PC-3 (cell line): ENCODE data around the gene CDCA4. TPM values are rescaled to one million over a fixed set of nuclear protein-coding genes. Genes with fewer than 3 reads are reported as not detected.

ENCODE experiments used
- ATAC-seq: fragments of 200-7000 bp; cut with Tn5 transposase; 2 replicates; pipeline ENCODE4 v1.9.1; 2020; ENCODE audit warnings: mild to moderate bottlenecking, moderate library complexity
- BruUV-seq: library from RNA; stranded (reverse); fragments of 400-500 nt; replicated peaks from 2 replicates; lab custom pipeline; 2021; lab: Mats Ljungman, UMichigan
- CTCF ChIA-PET: fragments of 300-600 bp; sonication (Branson Sonifier 250); formaldehyde crosslinking; loops from one replicate; lab custom pipeline; 2022; ENCODE audit warnings: antibody characterized with exemption; lab: Charles Lee
- POLR2A ChIA-PET: fragments of 300-600 bp; sonication (Branson Sonifier 250); formaldehyde crosslinking; loops from one replicate; lab custom pipeline; 2022; ENCODE audit warnings: antibody characterized with exemption; ENCODE audit not compliant: unreplicated experiment; lab: Charles Lee
- DNase-seq: peaks from one replicate; pipeline ENCODE4 v3.0.0-alpha.2; 2015
- H2AFZ ChIP-seq: fragments of 300-600 bp; sonication (generic); 2 replicates; pipeline ENCODE4 v1.6.0; 2016; ENCODE audit warnings: antibody characterized with exemption, low read length
- H3F3A ChIP-seq: fragments of 300-600 bp; sonication (generic); one replicate; pipeline ENCODE4 v1.6.0; 2017; ENCODE audit warnings: antibody characterized with exemption, low read length, control low read depth, mild to moderate bottlenecking; ENCODE audit not compliant: unreplicated experiment
- H3K27ac ChIP-seq: fragments of 300-600 bp; sonication (generic); 2 replicates; pipeline ENCODE4 v1.5.1; 2016; ENCODE audit warnings: mild to moderate bottlenecking, low read length
- H3K27me3 ChIP-seq: fragments of 300-600 bp; sonication (generic); 2 replicates; pipeline ENCODE4 v1.6.1; 2016; ENCODE audit warnings: low read length, mixed read lengths
- H3K36me3 ChIP-seq: fragments of 300-600 bp; sonication (generic); 2 replicates; pipeline ENCODE4 v1.6.1; 2016; ENCODE audit warnings: low read depth, mixed run types, low read length, mixed read lengths
- H3K4me1 ChIP-seq: fragments of 300-600 bp; sonication (generic); 2 replicates; pipeline ENCODE4 v1.5.1; 2016; ENCODE audit warnings: low read length; ENCODE audit not compliant: insufficient read depth
- H3K4me2 ChIP-seq: fragments of 300-600 bp; sonication (generic); 2 replicates; pipeline ENCODE4 v1.6.0; 2016; ENCODE audit warnings: low read length
- H3K4me3 ChIP-seq: fragments of 300-600 bp; sonication (generic); 2 replicates; pipeline ENCODE4 v1.5.1; 2016; ENCODE audit warnings: mild to moderate bottlenecking, low read length, mixed read lengths
- H3K79me2 ChIP-seq: fragments of 300-600 bp; sonication (generic); 2 replicates; pipeline ENCODE4 v1.6.1; 2017; ENCODE audit warnings: low read length, mixed read lengths
- H3K9ac ChIP-seq: fragments of 300-600 bp; sonication (generic); 2 replicates; pipeline ENCODE4 v1.6.0; 2016; ENCODE audit warnings: mild to moderate bottlenecking, low read length
- H3K9me2 ChIP-seq: fragments of 300-600 bp; sonication (generic); replicated peaks from 2 replicates; pipeline ENCODE4 v1.6.1; 2016; ENCODE audit warnings: mixed run types, low read length, mixed read lengths
- H3K9me3 ChIP-seq: fragments of 300-600 bp; sonication (generic); 2 replicates; pipeline ENCODE4 v1.6.1; 2016; ENCODE audit warnings: low read length, mixed read lengths
- H4K20me1 ChIP-seq: fragments of 300-600 bp; sonication (generic); 2 replicates; pipeline ENCODE4 v1.6.1; 2016; ENCODE audit warnings: low read length, mixed read lengths
- CTCF ChIP-seq: fragments of 300-600 bp; sonication (generic); conservative IDR thresholded peaks from 2 replicates; pipeline ENCODE4 v1.5.1; 2017; ENCODE audit warnings: antibody characterized with exemption, low read depth, mild to moderate bottlenecking, low read length
- EZH2 ChIP-seq: fragments of 300-600 bp; sonication (generic); IDR thresholded peaks from one replicate; pipeline ENCODE4 v1.6.1; 2017; ENCODE audit warnings: antibody characterized with exemption, mild to moderate bottlenecking, low read length; ENCODE audit not compliant: unreplicated experiment
- EZH2phosphoT487 ChIP-seq: fragments of 300-600 bp; sonication (generic); IDR thresholded peaks from 2 replicates; pipeline ENCODE4 v1.6.1; 2018; ENCODE audit warnings: mild to moderate bottlenecking, antibody characterized with exemption, low read length, borderline replicate concordance
- intact Hi-C: fragments of 100-400 bp; cut with micrococcal nuclease; formaldehyde crosslinking; loops from 2 replicates; pipeline ENCODE4 v1.9.0; 2023
- total RNA-seq: library from RNA; depleted of rRNA; stranded (reverse); fragments of >200 nt; gene quantifications from 2 replicates; pipeline ENCODE4 v1.2.3, GENCODE V29; 2014

Gene CDCA4
- total RNA-seq, 1 experiment from 2014 or later: 113 TPM

- Histone ChIP-seq H2AFZ (no peak overlapping the region), H3K4me1 (no peaks in the 10 kb centered on the region)
These were observed 38.4 kb upstream of the CDCA4 start for GRCh38 chr14:105059035-105059924.

GRCh38 chr14:105058521-105059034 lies 37.7 kb upstream of the CDCA4 start:
- H4K20me1 ChIP-seq: no peaks in the 10 kb centered on the region
- no peak for DNase-seq
- ATAC-seq: no peak
- no peaks in the 10 kb centered on the region for H3K9me3 ChIP-seq
- no peaks in the 10 kb centered on the region for H3K4me1 ChIP-seq
- no peaks in the 10 kb centered on the region for H3K9me2 ChIP-seq
- no peaks in the 10 kb centered on the region for H3K36me3 ChIP-seq
- POLR2A ChIA-PET: no interaction called here
- no peak overlapping the region for H3K4me2 ChIP-seq
- intact Hi-C loops: no loop called here
- CTCF ChIA-PET: no interaction called here
- no peak overlapping the region for H3K4me3 ChIP-seq
- no peak overlapping the region for H3K27ac ChIP-seq
- H3K79me2 ChIP-seq: no peaks in the 10 kb centered on the region
- no peaks in the 10 kb centered on the region for H3K27me3 ChIP-seq
- no TSS peak for BruUV-seq
- no peak overlapping the region for H3K9ac ChIP-seq
- H3F3A ChIP-seq: no peaks in the 10 kb centered on the region
- no peak overlapping the region for H2AFZ ChIP-seq
- TF ChIP-seq EZH2phosphoT487 (no peak), EZH2 (no peak), CTCF (no peak)

More at GRCh38 chr14:105059035-105059924, 38.4 kb upstream of the CDCA4 start:
- Histone ChIP-seq H4K20me1 (no peaks in the 10 kb centered on the region), H3K79me2 (no peaks in the 10 kb centered on the region), H3K9me3 (no peaks in the 10 kb centered on the region), H3K36me3 (no peaks in the 10 kb centered on the region), H3K27me3 (no peaks in the 10 kb centered on the region), H3K4me2 (no peak overlapping the region), H3K4me3 (no peak overlapping the region), H3K27ac (no peak overlapping the region), H3K9ac (no peak overlapping the region), H3F3A (no peaks in the 10 kb centered on the region), H3K9me2 (no peaks in the 10 kb centered on the region)
- ChIA-PET CTCF (no interaction called here), POLR2A (no interaction called here)
- BruUV-seq: no TSS peak
- ATAC-seq (no peak; the same call in 1 of the 2 replicates), DNase-seq (no peak)
- intact Hi-C loops: no loop called here
- no peak for TF ChIP-seq EZH2phosphoT487
- TF ChIP-seq CTCF: no peak
- TF ChIP-seq EZH2: no peak

GRCh38 chr14:105056303-105056831 lies 35.5 kb upstream of the CDCA4 start:
- H3K9me2 ChIP-seq: no peaks in the 10 kb centered on the region
- CTCF ChIA-PET: no interaction called here
- no peak for ATAC-seq

More at GRCh38 chr14:105056303-105056831, 35.5 kb upstream of the CDCA4 start:
- Histone ChIP-seq H3K27ac (no peak overlapping the region), H3K9me3 (no peaks in the 10 kb centered on the region), H2AFZ (no peak overlapping the region), H3K36me3 (no peaks in the 10 kb centered on the region), H3K79me2 (no peaks in the 10 kb centered on the region), H4K20me1 (no peaks in the 10 kb centered on the region), H3K4me3 (no peak overlapping the region), H3K9ac (no peak overlapping the region), H3K27me3 (no peaks in the 10 kb centered on the region), H3K4me2 (no peak overlapping the region), H3F3A (no peaks in the 10 kb centered on the region), H3K4me1 (no peaks in the 10 kb centered on the region)
- BruUV-seq: no TSS peak
- intact Hi-C loops: no loop called here
- POLR2A ChIA-PET: no interaction called here
- DNase-seq: no peak
- TF ChIP-seq EZH2phosphoT487 (no peak), EZH2 (no peak)
